Middle frontal gyrus (tissue), 1 donor: ENCODE data around the gene SLC5A7.

Source experiments
- DNase-seq: peaks from one replicate; pipeline ENCODE4 v3.0.0-alpha.2; 2015; ENCODE audit warnings: low spot score; ENCODE audit errors: extremely low spot score

SLC5A7 gene

DNA sequence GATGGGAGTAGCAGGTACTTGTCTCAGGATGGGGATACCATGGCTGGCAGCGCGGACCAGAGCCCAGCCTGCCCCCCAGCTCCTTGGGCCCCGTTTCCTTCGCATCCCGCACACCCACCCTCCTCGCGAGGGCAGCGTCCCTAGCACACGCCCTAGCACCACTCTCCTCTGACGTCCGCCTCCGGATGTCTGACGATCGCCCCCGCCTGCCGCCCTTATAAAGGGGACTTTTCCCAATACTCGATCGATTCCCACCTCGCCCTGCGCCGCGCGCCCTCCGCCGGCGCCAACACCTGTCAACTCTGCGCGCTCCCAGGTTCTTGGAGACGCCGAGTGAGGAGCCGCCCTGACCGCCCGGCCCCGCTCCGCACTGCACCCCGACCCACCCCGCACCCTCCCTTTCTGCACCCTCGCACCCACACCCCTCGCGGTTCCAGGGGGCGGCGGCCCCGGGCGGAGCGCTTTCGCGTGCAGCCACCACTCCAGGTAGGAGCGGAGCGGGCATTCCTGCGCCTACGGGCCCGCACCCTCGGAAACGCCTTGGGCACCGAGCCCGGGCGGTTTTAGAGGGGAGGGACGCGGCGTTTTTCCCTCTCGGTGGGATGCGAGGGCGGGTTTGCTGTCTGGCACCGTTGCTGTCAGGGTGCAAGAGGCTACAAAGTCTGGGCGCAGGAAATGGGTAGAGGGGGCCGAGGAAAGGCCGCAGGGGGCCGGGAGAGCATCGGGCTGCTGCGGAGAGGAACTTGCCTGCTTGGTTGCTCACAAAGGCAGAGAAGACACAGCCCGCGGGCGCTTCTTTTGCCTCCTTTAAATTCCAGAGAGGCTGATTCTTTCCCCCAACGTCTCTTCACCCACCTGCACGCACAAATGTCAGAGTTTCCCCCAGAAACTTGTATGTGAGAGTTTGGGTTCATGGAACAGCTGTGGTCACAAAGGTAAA lies at the start of gene SLC5A7:
Gene SLC5A7, plus strand, starts transcription at position 247 of the 940 bp plus-strand sequence. CDS start 1,632 bp downstream, outside the sequence.
- no peak for DNase-seq

DNA sequence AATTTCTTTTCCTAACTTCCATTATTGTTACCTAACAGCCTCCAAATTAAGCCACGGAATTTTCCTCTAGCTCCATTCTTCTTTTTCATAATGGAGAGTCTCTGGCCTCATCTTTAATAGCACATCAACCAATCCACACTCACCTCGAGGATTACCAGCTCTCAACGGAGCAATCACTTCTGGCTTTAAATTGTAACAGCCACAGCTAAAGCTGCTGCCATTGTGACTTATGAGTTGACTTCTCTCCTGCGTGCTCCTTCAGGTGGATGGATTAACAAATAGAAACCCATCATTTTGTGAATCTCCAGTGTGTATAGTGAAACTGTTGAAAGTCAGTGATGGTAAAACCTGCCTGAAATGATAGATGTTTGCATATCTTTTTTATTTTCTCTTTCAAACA lies 24.9 kb upstream of the SLC5A7 start:
- no peak for DNase-seq

DNA sequence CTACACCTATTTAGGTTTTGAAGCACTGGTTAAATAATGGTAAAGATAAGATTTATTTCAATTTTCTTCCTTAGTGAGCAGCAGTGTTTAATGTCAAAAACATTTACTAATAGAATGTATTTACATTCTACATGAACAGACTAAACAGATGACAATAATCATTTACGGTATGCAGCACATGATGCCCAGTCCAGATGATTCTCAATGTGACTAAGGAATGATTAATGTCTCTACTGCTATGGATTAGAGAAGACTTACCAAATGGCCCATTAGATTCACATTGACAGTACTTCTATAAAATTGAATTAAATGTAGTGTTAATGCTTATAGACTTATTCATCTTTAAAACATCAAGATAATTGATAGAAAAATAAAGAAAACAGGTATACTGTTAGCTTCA lies 22.1 kb upstream of the SLC5A7 start:
- no peak for DNase-seq

DNA sequence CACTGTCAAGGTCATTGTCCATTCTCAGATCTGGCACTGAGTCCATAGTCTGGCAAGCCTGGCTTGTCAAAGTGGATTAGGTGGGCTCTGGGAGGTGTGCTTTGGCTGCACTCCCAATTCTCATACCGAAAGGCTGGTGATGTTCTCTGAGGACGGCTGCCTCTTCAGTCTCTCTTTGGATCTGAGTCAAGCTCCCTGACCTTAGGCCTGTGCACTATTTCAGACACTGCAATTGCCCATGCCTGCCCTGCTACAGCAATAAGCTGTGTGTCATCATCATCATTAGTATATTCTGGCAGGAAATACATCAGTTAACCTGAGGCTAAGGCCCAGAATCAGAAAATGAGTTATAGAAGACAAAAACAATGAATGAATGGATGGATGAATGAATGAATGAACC lies 1.6 kb upstream of the SLC5A7 start:
- DNase-seq = no peak

- DNase-seq = no peak
Measured at GRCh38 chr2:107988108-107988507, 1.8 kb downstream of the SLC5A7 start.

- DNase-seq = no peak
Measured at GRCh38 chr2:107989445-107989844, 3.1 kb downstream of the SLC5A7 start.

- DNase-seq = no peak
Measured at GRCh38 chr2:107990718-107991117, 4.4 kb downstream of the SLC5A7 start.

GRCh38 chr2:107992069-107992468 lies 5.7 kb downstream of the SLC5A7 start:
- no peak for DNase-seq

GRCh38 chr2:107999158-107999557 lies 12.8 kb downstream of the SLC5A7 start:
- no peak for DNase-seq

DNA sequence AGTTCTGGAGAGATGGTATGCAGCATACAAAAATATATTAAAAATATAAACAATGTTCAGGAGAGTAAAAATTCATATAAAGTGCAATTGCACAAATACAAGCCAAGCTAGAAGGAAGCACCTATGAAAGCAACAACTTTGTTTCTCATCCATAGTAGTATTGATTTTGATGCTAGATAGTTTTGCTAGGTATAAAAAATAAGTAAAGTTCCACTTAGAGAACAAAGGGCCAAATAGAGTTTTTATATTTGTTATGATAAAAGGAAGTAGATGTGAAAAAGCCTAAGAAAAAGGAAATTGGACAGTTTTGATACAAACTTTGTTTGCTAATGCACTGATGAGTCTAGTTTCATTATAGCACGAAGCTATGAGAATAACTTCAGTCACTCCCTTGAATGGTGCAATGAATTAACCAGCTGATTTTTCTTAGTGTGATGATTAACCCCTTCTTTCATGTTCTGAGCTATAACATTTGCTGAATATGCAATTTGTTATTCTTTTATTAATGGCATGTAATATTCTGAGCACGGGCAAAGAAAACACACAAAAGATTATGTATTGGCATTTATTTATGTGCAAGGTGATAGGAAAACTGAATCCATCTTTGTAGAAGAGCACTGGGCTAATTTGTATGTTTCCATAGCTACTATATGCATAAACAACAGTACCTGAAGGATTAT lies 24.7 kb downstream of the SLC5A7 start:
- DNase-seq = no peak

DNA sequence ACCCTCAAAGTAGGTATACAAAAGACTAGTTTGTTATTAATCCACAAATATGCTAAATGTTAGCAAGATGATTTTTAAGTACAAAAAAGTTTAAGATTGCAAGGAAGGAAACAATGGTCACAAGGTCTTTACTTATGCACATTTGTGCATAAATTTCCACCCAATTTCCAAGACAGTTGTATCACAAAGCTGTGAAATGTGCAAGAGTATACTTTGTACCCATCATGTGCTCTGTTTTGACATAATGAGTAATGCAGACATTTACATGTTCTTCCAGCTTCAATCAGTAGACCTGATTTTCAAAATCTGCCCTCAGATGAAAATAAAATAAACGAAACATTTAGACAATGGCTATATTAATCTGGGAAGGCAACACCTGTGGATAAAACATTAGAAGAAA lies 27.0 kb downstream of the SLC5A7 start:
- no peak for DNase-seq

DNA sequence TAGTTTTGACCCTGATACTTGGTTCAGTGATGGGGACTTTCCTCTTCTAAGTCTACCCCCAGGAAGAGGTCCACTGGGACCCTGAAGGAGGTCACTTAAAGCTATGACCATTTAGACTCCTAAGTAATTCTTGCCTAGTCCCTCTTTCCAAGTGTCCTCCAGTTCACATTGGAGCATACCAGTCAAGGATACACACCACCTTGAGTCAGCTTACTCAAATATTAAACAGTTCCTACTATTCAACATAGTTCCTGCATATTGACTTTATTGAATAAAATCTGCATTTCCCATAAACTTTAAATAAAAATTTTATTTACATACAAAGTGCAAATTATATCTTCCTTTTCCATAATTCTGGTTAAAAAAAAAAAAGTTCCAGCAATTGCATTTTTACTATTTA lies 36.3 kb downstream of the SLC5A7 start:
- no peak for DNase-seq

- no peak for DNase-seq
Measured at GRCh38 chr2:108023776-108024175, 37.5 kb downstream of the SLC5A7 start.

GRCh38 chr2:108026092-108026794 lies 39.9 kb downstream of the SLC5A7 start:
- no peak for DNase-seq

DNA sequence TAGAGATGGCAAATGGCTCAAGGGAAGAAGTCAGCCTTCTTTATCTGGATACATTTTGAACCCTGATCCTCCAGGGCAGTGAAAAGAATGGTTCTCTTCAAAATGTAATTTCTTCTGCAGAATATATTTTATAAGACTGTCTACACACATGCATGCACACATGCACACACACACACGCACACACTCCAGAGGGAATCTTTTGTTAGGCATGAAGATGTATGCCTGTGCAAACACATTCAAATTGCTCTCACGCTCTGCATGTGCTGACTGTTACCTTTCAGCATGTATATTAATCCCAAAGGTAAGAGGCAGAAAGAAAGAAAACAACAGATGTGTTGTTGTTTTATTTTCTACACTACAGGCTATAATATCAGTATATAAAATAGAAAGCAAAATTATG lies 43.2 kb downstream of the SLC5A7 start:
- DNase-seq = no peak

GRCh38 chr2:108029912-108030311 lies 43.6 kb downstream of the SLC5A7 start:
- no peak for DNase-seq

- no peak for DNase-seq
Measured at GRCh38 chr2:108031471-108031941, 45.2 kb downstream of the SLC5A7 start.

GRCh38 chr2:108034843-108035242 lies 48.5 kb downstream of the SLC5A7 start:
- no peak for DNase-seq

- DNase-seq = no peak
Measured at GRCh38 chr2:108048752-108049151, 62.4 kb downstream of the SLC5A7 start.

DNA sequence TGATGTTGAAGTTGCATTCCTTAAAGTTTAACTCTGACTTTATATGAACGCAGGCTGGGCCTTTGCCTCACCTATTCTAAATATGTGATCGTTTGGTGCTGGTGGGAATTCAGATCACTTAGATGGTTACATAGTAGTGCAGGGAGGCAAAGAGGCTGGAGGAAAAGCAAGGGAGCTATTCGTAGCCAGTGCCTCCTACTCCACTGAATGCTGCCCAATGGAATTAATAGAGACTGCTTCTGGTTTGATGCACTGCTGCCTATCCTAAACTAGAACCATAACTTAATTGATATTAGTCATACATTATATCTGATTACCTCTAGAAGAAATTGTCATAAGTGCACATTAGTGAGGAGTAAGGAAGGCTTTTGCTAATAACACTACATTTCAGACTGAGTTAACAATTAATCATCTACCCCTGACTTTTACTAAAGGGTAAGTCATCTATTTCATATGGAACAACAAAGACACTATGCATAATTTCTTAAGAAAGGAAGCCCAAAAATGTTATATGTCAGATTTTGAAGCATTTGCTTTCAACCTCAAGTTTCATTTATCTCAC lies 72.3 kb downstream of the SLC5A7 start:
- no peak for DNase-seq

- no peak for DNase-seq
Measured at GRCh38 chr2:108061439-108062042, 75.2 kb downstream of the SLC5A7 start.
